Measurements from ENCODE around the gene GPS1.

- TF ChIP-seq CTCF (IDR thresholded peaks at IDR 0.05; ENCODE audit: poor library complexity) (no peak), EZH2 (IDR thresholded peaks at IDR 0.05; ENCODE audit: borderline replicate concordance) (no peak), EZH2phosphoT487 (IDR thresholded peaks at IDR 0.05; ENCODE audit: low read depth, severe bottlenecking, unreplicated experiment) (no peak)
These were observed 697 bp upstream of the GPS1 start for GRCh38 chr17:82050761-82051641.
